Activated B cell treated with CpG ODN at 0.5 μM for 24 hours (primary cell): ENCODE results near the gene GIPC1. TPM values are rescaled to one million over a fixed set of nuclear protein-coding genes. Genes with fewer than 3 reads are reported as not detected.

Experiments used
- ATAC-seq: fragments of 200-7000 bp; cut with Tn5 transposase; one replicate; pipeline ENCODE4 v1.10.0; 2021; ENCODE audit warnings: low read depth, mild to moderate bottlenecking, moderate library complexity
- CTCF ChIA-PET: fragments of 350-600 bp; sonication (Branson Sonifier 250); formaldehyde crosslinking; loops from one replicate; lab custom pipeline; 2021; ENCODE audit warnings: antibody characterized with exemption; lab: Charles Lee
- POLR2A ChIA-PET: fragments of 350-600 bp; sonication (Branson Sonifier 250); formaldehyde crosslinking; loops from one replicate; lab custom pipeline; 2021; ENCODE audit warnings: antibody characterized with exemption; lab: Charles Lee
- DNase-seq: peaks from one replicate; pipeline ENCODE4 v3.0.0; 2022
- H3K27ac Mint-ChIP-seq: one replicate; pipeline ENCODE4 v1.8.0; 2020; ENCODE audit warnings: mixed read lengths
- H3K27me3 Mint-ChIP-seq: one replicate; pipeline ENCODE4 v1.8.0; 2021; ENCODE audit warnings: mixed read lengths
- H3K36me3 Mint-ChIP-seq: one replicate; pipeline ENCODE4 v1.8.0; 2021; ENCODE audit warnings: low read depth, mixed read lengths
- H3K4me1 Mint-ChIP-seq: one replicate; pipeline ENCODE4 v1.8.0; 2021; ENCODE audit warnings: mixed read lengths
- H3K4me3 Mint-ChIP-seq: one replicate; pipeline ENCODE4 v1.8.0; 2020; ENCODE audit warnings: mild to moderate bottlenecking, mixed read lengths
- H3K9me3 Mint-ChIP-seq: one replicate; pipeline ENCODE4 v1.8.0; 2020; ENCODE audit warnings: mixed read lengths
- intact Hi-C: fragments of 100-400 bp; cut with micrococcal nuclease; formaldehyde crosslinking; loops from one replicate; pipeline ENCODE4 v1.15.1; 2024
- total RNA-seq: library from RNA; stranded (reverse); gene quantifications from 2 replicates; pipeline ENCODE4 v1.2.3, GENCODE V29; 2022
- TF ChIP-seq, protein P1 (sequence below): fragments of 200-600 bp; IDR thresholded peaks from one replicate; pipeline ENCODE4 v1.8.0; 2022; ENCODE audit warnings: antibody characterized with exemption, mild to moderate bottlenecking

GIPC1 gene
- total RNA-seq, 1 donor from 2014 or later = 15.3 TPM

DNA sequence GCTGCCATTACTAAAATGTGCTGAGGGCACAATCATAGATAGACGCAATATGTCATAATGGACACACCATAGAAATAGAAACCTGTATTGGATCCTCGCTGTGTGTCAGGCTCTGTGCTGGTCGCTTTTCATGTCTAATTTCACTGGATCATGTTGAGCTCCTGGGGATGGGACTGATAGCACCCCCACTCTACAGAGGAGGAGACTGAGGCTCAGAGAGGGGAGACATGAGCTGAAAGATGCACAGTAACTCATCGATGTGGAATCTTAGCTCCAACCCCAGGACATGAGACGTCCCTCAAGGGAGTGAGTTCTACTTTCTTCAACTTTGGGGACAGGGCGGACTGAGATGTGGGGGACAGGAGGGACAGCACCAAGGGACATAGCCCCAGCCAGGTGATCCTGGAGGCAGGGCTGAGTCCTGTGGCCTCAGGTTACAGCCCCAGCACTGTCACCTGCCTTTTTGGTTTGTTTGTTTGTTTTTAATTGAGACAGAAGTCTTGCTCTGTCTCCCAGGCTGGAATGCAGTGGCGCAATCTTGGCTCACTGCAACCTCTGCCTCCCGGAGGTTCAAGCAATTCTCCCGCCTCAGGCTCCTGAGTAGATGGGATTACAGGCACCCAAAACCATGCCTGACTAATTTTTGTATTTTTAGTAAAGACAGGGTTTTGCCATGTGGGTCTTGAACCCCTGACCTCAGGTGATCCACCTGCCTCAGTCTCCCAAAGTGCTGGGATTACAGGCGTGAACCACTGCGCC, 6.6 kb upstream of the GIPC1 start:
- intact Hi-C loops = no loop called here
- H3K9me3 Mint-ChIP-seq = no peaks in the 10 kb centered on the region
- DNase-seq = no peak
- no peak overlapping the region for H3K27ac Mint-ChIP-seq
- H3K36me3 Mint-ChIP-seq = no peaks in the 10 kb centered on the region
- H3K4me1 Mint-ChIP-seq = peaks cover 3% of the 10 kb centered on the region
- ChIA-PET POLR2A (no interaction called here), CTCF (no interaction called here)
- TF ChIP-seq, protein P1, sequence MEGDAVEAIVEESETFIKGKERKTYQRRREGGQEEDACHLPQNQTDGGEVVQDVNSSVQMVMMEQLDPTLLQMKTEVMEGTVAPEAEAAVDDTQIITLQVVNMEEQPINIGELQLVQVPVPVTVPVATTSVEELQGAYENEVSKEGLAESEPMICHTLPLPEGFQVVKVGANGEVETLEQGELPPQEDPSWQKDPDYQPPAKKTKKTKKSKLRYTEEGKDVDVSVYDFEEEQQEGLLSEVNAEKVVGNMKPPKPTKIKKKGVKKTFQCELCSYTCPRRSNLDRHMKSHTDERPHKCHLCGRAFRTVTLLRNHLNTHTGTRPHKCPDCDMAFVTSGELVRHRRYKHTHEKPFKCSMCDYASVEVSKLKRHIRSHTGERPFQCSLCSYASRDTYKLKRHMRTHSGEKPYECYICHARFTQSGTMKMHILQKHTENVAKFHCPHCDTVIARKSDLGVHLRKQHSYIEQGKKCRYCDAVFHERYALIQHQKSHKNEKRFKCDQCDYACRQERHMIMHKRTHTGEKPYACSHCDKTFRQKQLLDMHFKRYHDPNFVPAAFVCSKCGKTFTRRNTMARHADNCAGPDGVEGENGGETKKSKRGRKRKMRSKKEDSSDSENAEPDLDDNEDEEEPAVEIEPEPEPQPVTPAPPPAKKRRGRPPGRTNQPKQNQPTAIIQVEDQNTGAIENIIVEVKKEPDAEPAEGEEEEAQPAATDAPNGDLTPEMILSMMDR = no peak
- peaks cover 2% of the 10 kb centered on the region for H3K27me3 Mint-ChIP-seq
- H3K4me3 Mint-ChIP-seq = no peak overlapping the region
- ATAC-seq = no peak

DNA sequence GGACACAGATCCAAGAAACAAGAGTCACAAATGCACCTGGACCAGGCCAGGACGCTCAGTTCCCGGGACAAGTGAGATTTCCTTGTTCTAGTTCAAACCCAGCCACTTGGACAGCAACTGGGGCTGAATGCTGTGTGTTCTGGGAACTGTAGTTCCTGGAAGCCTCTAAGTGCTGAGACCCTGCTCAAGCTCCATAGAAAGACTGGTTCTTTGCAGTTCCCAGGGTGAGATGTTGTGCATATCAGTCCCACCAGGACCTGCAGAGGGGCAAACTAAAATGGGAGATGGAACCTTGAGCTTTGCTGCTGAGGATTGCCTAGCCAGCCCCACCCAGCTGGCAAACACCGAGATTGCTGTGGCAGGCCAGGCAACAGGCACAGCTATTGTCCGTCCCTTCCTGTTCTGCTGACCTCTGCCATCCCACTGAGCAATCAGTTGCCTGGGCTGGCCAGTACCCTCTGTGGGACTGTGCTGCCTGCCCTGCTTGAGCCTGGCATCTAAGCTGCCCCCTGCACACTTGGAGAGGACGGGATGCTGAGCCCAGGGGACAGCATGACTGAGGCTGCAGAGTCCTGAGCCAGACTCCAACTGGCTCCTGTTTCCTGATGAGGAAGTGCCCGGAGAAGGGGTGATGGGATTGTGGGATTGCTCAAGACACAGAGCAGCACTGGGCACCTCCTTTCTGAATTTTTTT, 1.4 kb upstream of the GIPC1 start:
- no peak for DNase-seq
- POLR2A ChIA-PET = interaction anchor here (1.2 to 3.2 kb wide), 2 partner anchors 21 to 27 kb away, joined by 3 to 24 read pairs; partner anchors contain the start of gene DNAJB1
- TF ChIP-seq, protein P1 = no peak
- H3K9me3 Mint-ChIP-seq = no peaks in the 10 kb centered on the region
- no peaks in the 10 kb centered on the region for H3K27me3 Mint-ChIP-seq
- H3K4me1 Mint-ChIP-seq = peaks cover 17% of the 10 kb centered on the region
- peak overlapping the region; percentile 66 for H3K4me3 Mint-ChIP-seq
- intact Hi-C loops = loop anchor here (2.0 kb wide), 1 partner anchor 21 kb away; the partner anchor contains the start of gene DNAJB1
- ATAC-seq = no peak
- H3K36me3 Mint-ChIP-seq = no peaks in the 10 kb centered on the region
- no peak overlapping the region for H3K27ac Mint-ChIP-seq
- CTCF ChIA-PET = no interaction called here

DNA sequence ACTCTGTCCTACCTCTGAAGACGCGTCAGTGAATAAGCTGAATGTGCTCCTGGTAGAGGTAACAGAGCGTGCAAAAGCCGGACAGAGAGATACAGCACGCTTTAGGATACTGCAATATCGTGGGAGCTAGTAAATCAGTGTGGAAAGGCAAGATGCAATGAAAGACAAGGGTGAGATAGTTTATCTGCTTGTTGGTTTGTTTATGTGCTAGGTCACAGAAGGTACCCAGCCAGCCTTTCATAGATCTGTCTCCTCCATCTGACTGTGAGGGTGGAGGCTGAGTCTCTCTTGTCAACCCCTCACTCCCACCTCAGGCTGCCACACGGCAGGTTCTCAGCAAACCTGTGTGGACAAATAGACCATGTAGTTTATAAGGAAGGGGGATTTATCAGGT, 904 bp upstream of the GIPC1 start:
- no peak overlapping the region for H3K27ac Mint-ChIP-seq
- no peaks in the 10 kb centered on the region for H3K9me3 Mint-ChIP-seq
- no peaks in the 10 kb centered on the region for H3K27me3 Mint-ChIP-seq
- ChIA-PET CTCF (no interaction called here), POLR2A (interaction anchor here (1.2 to 3.2 kb wide), 3 partner anchors 18 to 27 kb away, joined by 3 to 24 read pairs (median 5); partner anchors contain the start of gene DNAJB1)
- peak overlapping the region; percentile 66 for H3K4me3 Mint-ChIP-seq
- TF ChIP-seq, protein P1 = no peak
- no peak for ATAC-seq
- peaks cover 17% of the 10 kb centered on the region for H3K4me1 Mint-ChIP-seq
- intact Hi-C loops = loop anchor here (2.0 kb wide), 1 partner anchor 22 kb away; the partner anchor contains the start of gene DNAJB1
- no peaks in the 10 kb centered on the region for H3K36me3 Mint-ChIP-seq
- DNase-seq = no peak

DNA sequence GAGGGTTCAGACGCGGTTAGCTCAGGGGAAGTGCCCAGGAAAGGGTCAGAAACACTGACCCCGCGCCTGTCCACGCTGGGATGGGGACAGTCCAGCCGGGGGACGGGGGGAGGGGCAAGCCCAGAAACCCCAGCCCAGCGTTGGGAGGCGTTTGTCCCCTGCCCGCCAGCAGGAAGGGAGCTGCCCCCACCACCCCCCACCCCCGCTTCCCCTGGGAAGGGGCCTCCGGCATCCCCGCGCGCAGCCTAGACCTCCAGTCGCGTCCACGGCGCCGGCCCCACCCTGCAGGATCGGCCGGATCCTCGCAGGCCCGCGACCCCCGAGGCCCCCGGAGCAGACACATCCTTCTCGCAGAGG, 277 bp downstream of the GIPC1 start:
- peak overlapping the region; percentile 82 for H3K4me3 Mint-ChIP-seq
- ATAC-seq = no peak

More for the DNA sequence above, 277 bp downstream of the GIPC1 start:
- intact Hi-C loops = loop anchor here (2.0 kb wide), 1 partner anchor 23 kb away; the partner anchor contains the start of gene DNAJB1
- DNase-seq = no peak
- ChIA-PET CTCF (no interaction called here), POLR2A (interaction anchor here (1.7 to 3.2 kb wide), 2 partner anchors 17 to 22 kb away, joined by 5 to 24 read pairs; partner anchors contain the start of gene DNAJB1)
- Mint-ChIP-seq H3K4me1 (peaks cover 17% of the 10 kb centered on the region), H3K27me3 (no peaks in the 10 kb centered on the region), H3K27ac (peak overlapping the region; percentile 42), H3K9me3 (no peaks in the 10 kb centered on the region), H3K36me3 (peaks cover 3% of the 10 kb centered on the region)
- TF ChIP-seq, protein P1 = no peak
